ENCODE results near the gene TMEM168.
"Not testable (repeated sequence)": the region's sequence is repeated elsewhere in the genome, so short reads cannot be mapped to it uniquely, and the experiment has no call there.

TMEM168 gene

DNA sequence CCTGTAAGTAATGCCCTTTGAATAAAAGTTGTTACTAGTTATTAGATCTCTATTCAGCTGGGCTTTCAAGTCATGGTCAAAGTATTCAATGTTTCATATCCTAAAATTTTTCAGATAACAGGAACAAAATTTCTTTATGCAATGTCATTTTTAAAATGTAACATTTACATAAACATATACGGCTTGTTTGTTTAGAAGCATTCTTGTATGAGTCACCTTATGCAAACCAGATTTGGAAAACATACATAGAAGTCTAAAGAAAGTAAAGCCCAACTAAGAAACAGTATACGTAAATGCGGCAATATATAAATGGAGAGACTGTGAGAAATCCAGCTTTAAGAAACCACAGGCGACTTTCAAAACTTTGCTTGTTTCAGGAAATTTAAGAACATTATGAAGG is 10.5 kb downstream of the TMEM168 start:
- DNase-seq, result peak; percentile 69

GRCh38 chr7:112777406-112777805 is 12.8 kb downstream of the TMEM168 start:
- DNase-seq, result no peak

DNA sequence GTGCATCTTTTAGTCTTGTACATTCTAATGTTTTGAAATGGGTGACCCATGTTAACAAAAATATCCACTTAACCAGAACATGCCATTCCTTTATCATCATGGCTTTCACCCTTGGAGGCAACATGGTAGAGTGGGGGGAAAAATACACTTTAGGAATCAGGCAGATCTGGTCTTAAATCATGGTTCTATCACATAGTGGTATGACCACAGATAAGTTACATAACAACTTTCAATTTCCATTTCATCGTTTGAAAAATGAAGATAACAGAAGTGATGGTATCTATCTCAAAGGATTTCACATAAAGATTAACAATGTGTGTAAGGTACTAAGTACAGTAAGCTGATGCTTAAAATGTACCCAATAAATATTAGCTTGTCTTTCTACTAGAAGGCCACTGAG is 19.0 kb downstream of the TMEM168 start:
- no peak for DNase-seq

- no peak for DNase-seq
These were observed 20.1 kb downstream of the TMEM168 start for GRCh38 chr7:112770051-112770450.

DNA sequence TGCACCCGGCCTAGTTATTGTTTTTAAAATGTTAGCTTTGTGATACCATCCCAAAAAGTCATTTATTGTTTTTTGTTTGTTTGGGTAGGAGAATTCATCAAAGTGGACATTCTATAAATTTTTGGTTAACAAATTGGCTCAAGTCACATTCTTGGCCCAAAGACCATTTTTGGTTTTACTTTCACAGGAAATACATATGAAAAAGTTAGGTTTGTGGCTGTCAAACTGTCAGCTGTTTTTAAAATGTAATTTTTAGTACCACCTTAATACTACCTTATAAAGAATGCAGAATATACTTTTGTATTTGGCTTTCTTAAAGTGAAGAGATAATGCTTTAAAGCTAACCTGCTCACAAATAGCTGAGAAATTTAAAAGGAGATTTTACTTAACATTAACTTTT is 25.1 kb downstream of the TMEM168 start:
- no peak for DNase-seq

DNA sequence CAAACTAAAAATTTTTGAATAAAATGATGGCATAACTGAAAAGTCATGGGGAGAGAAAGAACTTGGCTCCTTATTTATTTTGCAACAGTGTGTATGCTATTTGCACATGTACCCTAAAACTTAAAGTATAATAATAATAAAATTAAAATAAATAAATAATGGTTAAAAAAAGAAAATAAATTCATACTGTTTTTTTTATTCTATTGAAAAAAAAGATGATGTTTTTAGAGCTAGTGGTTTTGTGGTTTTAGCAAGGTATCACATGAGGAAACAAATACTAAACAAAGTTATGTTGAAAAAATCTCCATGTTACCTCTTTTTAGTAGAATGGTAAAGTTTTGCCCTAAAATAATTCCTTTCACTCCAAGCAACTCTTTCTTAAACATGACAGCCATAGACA is 26.2 kb downstream of the TMEM168 start:
- DNase-seq, result no peak

GRCh38 chr7:112763298-112763697 is 26.9 kb downstream of the TMEM168 start:
- DNase-seq, result no peak

DNA sequence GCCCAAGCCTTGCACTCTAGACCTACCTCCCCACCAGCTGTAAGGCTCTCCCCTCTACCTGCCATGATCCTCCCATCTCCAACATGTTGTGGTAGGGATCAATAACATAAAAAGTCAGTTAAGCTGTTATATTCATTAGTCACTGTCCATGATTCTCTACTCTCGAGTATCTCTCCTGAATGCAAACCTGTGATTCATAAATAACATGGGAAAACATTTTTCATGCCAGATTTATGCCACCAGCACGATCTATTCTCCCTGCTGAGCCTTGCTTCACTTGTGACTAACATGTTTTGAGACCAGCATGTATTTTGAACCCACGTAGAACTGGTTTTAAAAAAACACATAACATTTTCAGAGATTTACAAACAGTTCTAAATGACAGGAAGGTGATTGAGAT is 30.3 kb downstream of the TMEM168 start:
- no peak for DNase-seq

- DNase-seq, result no peak
These were observed 32.9 kb downstream of the TMEM168 start for GRCh38 chr7:112757337-112757736.

GRCh38 chr7:112753298-112753697 is 36.9 kb downstream of the TMEM168 start:
- no peak for DNase-seq

DNA sequence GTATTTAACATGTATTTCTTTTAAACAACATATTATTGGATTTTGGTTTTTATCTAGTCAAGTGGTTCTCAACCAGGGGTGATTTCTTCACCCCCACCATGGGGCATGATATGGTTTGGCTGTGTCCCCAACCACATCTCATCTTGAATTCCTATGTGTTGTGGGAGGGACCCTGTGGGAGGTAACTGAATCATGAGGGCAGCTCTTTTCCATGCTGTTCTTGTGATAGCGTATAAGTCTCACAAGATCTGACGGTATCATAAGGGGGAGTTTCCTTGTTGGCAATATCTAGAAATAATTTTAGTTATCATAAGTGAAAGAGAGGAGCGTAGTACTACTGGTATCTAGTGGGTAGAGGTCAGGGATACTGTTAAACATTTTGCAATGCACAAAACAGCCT is 37.6 kb downstream of the TMEM168 start:
- DNase-seq, result no peak

- DNase-seq, result no peak
These were observed 40.4 kb downstream of the TMEM168 start for GRCh38 chr7:112749775-112750174.

DNA sequence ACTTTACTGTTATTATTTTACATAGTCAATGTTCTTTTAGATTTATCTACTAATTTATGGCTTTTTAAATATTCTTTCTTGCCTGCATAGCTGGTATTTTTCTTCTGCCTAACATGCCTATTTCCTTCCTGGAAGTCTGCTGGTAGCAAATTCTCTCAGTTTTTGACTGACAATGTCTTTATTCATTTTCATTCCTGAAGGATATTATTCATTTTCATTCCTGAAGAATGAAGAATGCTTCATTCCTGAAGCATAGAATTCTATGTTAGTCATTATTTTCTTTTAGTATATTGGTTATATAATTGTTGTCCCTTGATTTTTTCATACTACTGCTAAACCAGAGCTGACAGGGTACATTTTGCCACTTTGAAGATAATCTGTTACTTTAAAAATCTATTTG is 41.8 kb downstream of the TMEM168 start:
- DNase-seq, result peak; percentile 5

DNA sequence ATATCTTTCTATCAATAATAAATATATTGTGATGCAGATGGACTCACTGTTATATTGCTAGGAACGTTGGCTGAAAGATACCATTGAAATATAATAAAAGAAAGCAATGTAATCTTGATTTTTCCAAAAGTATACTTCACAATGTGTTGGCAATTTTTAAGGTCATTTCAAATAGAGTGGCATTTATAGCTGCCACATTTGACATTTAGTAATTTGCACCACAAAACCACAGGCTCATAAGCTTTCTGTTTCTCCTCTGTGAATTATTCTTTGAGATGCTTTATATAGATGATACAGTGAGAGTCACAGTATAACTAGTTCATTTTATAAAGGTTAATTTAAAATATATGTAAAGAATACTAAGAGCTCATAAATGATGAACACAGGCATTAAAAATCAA is 44.6 kb downstream of the TMEM168 start:
- no peak for DNase-seq

DNA sequence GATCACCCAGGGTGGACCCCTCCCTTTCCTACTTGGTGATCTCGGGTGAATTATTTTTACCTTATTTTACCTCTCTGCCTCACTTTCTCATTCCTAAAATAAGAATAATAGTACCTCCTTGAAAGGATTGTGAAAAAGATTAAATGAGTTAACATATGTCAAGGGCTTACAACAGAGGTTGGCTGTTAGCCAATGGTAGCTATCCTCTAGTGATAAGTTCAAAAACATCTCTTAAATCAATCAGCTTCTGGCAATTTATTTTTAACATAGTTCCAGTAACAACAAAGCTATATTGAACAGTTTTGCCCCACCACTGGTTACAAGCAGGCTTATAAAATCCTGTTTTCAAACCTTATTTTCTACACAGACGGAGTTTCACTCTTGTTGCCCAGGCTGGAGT is 45.4 kb downstream of the TMEM168 start:
- DNase-seq, result no peak

GRCh38 chr7:112743811-112744210 is 46.4 kb downstream of the TMEM168 start:
- no peak for DNase-seq

- no peak for DNase-seq
These were observed 49.5 kb downstream of the TMEM168 start for GRCh38 chr7:112740667-112741066.

- DNase-seq, result no peak
These were observed 50.6 kb downstream of the TMEM168 start for GRCh38 chr7:112739436-112740180.

DNA sequence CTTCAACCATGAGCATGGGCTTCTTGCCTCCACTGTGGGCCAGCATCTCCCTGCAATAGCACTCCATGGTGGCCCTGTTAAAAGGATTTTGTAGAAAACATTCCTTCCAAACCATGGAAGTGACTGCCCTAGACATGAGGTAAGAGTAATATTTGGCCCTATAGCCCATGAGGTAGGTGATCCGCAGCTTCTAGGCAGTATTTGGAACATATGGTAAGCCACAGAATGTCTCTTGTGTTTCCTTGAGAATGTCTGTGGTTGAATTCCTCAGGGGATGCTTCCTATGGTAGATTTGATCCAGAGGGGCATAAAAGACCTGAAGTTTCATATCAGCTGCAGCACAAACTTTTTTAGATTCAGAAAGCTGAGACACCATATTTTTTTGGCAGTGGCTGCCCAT is 54.9 kb downstream of the TMEM168 start:
- no peak for DNase-seq

DNA sequence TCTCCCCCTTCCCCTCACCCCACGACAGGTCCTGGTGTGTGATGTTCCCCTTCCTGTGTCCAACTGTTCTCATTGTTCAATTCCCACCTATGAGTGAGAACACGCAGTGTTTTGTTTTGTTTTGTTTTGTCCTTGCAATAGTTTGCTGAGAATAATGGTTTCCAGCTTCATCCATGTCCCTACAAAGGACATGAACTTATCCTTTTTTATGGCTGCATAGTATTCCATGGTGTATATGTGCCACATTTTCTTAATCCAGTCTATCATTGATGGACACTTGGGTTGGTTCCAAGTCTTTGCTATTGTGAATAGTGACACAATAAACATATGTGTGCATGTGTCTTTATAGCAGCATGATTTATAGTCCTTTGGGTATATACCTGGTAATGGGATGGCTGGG is 58.9 kb downstream of the TMEM168 start:
- not testable (repeated sequence) for DNase-seq

DNA sequence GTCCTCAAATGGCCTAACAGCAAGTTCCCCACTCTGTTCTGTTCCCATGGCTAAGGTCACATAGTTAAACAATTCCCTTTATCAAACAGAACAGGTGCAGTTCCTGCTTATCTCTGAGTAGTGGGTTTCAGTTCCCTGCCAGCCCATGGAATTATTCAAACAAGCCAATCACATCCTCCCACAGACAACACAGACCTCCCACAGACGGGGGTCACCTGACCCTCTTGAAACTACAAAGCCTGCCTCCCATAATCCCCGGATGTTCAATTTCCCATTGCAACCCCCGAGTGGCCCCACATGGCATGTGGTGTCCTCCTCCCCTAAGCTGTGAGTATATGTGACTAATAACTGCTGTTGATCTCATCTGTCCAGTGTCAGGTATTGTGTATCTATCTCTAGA is 64.1 kb downstream of the TMEM168 start:
- DNase-seq, result no peak

DNA sequence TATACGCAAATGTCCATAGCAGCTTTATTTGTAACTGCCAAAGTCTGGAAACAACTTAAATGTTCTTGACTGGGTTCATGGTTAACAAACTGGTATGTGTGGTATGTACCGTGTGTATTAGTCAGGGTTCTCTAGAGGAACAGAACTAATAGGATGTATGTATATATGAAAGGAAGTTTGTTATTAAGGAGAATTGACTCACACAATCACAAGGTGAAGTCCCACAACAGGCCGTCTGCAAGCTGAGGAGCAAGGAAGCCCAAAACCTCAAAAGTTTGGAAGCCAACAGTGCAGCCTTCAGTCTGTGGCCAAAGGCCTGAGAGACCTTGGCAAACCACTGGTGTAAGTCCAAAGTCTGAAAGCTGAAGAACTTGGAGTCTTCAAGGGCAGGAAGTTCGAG is 66.8 kb downstream of the TMEM168 start:
- DNase-seq, result peak; percentile 85

DNA sequence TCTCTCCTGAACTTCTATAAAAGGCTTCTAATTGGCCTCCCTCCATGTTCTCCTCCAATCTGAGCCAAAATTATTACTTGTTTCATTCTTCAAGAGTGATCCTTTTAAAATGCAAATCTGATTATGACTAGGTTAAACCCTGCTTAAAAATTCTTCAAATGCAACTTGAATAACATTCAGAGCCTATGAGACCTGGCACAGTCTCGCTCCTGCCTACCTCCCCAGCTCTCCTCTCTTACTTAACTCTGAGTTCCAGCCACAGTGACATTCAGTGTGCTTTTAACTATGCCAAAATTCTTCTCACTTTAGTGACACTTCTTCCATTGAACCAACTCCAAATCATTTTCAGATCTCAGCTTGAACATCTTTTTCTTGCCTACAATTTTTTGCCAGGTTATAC is 68.8 kb downstream of the TMEM168 start:
- DNase-seq, result no peak

GRCh38 chr7:112715525-112715924 is 74.7 kb downstream of the TMEM168 start:
- no peak for DNase-seq

DNA sequence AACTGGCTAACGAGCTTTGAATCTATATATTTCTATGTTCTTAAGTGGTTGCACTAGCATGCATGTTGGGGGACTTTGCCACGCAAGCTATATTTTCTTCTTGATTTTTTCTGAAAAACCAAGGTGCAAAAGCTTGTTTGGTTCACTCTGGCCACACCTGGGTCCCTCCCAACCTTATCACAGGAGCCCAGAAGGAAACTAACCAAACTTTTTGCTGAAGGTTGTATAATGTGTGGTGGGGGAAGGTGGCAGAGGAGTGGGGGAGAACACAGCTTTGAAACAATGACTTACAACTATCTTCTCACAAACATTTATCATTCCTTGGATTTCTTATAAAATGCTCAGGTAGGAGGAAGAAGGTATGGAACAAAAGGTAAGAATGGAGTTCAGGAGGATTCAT is 75.3 kb downstream of the TMEM168 start:
- no peak for DNase-seq
